ENCODE data around the gene DLG2. TPM values are rescaled to one million over a fixed set of nuclear protein-coding genes. Genes with fewer than 3 reads are reported as not detected.

Gene DLG2
- total and polyA plus RNA-seq, 2 of the 4 experiments (the other 2 are of a cell fraction): 0.31 to 0.36 TPM

GRCh38 chr11:84628871-84629620, 998.1 kb downstream of the DLG2 start:
- no peak overlapping the region for H2AK5ac ChIP-seq (ENCODE audit: low read depth, low read length)
- H3K27me3 ChIP-seq (ENCODE audit: control insufficient read depth, insufficient read depth, low read length): no peaks in the 10 kb centered on the region
- dilution Hi-C loops (cut with HindIII; ENCODE audit: low sequenced_read_pairs, unreplicated experiment) (no loop called here), intact Hi-C loops (cut with micrococcal nuclease) (no loop called here), in situ Hi-C loops (cut with MboI; ENCODE audit: low sequenced_read_pairs) (no loop called here)
- no peak overlapping the region for H4K5ac ChIP-seq (ENCODE audit: low read depth, low read length)
- H3K14ac ChIP-seq (replicated peaks; ENCODE audit: low read depth, low read length): no peak overlapping the region
- H3K4me3 ChIP-seq (ENCODE audit: insufficient read depth, low read depth, low read length): no peak overlapping the region
- H3K23ac ChIP-seq (ENCODE audit: low read depth, low read length): no peak overlapping the region
- H2BK20ac ChIP-seq (ENCODE audit: low read depth, low read length): no peak overlapping the region
- no peaks in the 10 kb centered on the region for H4K20me1 ChIP-seq (ENCODE audit: insufficient read depth, low read length)
- no peak overlapping the region for H2BK15ac ChIP-seq (ENCODE audit: low read depth, low read length)
- no peak overlapping the region for H3K56ac ChIP-seq (ENCODE audit: extremely low read depth, insufficient read depth, low read length)
- no peak overlapping the region for H3K27ac ChIP-seq (ENCODE audit: insufficient read depth, low read length)
- WGBS, 2 experiments (ENCODE audit: extremely low coverage in 2 of 2, insufficient read length in 1 of 2): 0% methylated on average over 2 of the region's 4 CpGs; no CpG with 5 or more reads in 1 of the 2 experiments
- no peaks in the 10 kb centered on the region for H3K4me1 ChIP-seq (ENCODE audit: control insufficient read depth, insufficient read depth, low read length)
- TF ChIP-seq MXI1 (IDR thresholded peaks at IDR 0.05; ENCODE audit: borderline replicate concordance, low read depth, low read length) (no peak), CHD1 (IDR thresholded peaks at IDR 0.05; ENCODE audit: low read depth, low read length) (no peak), ELK1 (IDR thresholded peaks at IDR 0.05; ENCODE audit: borderline replicate concordance, low read depth, low read length) (no peak), MAZ (IDR thresholded peaks at IDR 0.05; ENCODE audit: borderline replicate concordance, low read depth, low read length) (no peak), USF2 (IDR thresholded peaks at IDR 0.05; ENCODE audit: low read depth, low read length) (no peak), RAD21 (IDR thresholded peaks at IDR 0.05; ENCODE audit: low read length) (no peak), MAFK (IDR thresholded peaks at IDR 0.05; ENCODE audit: low read depth, low read length) (no peak), CTCF (conservative IDR thresholded peaks at IDR 0.05; ENCODE audit: low read depth, low read length) (no peak), RFX5 (IDR thresholded peaks at IDR 0.05; ENCODE audit: low read depth, low read length) (no peak), POLR2A (IDR thresholded peaks at IDR 0.05; ENCODE audit: low read depth, low read length) (no peak), NFE2L2 (IDR thresholded peaks at IDR 0.05; ENCODE audit: low read depth, low read length) (no peak), RCOR1 (IDR thresholded peaks at IDR 0.05; ENCODE audit: insufficient replicate concordance, low read length) (no peak), SMC3 (IDR thresholded peaks at IDR 0.05; ENCODE audit: low read depth, low read length) (no peak), BHLHE40 (IDR thresholded peaks at IDR 0.05; ENCODE audit: low read depth, low read length) (no peak), CEBPB (IDR thresholded peaks at IDR 0.05; ENCODE audit: low read depth, low read length) (no peak)
- no peak overlapping the region for H3K4ac ChIP-seq (ENCODE audit: low read depth, low read length)
- POLR2A ChIA-PET (ENCODE audit: unreplicated experiment): no interaction called here
- no peak overlapping the region for H2AFZ ChIP-seq (replicated peaks; ENCODE audit: low read length, poor library complexity)
- DNase-seq: no peak
- H2BK120ac ChIP-seq (ENCODE audit: low read depth, low read length): no peak overlapping the region
- H3K9ac ChIP-seq (ENCODE audit: low read depth, low read length): no peak overlapping the region
- no peaks in the 10 kb centered on the region for H3K36me3 ChIP-seq (ENCODE audit: control insufficient read depth, insufficient read depth, low read length)
- H4K8ac ChIP-seq (ENCODE audit: low read depth in 2 of 2, low read length in 2 of 2): no peak overlapping the region
- no peak overlapping the region for H3K18ac ChIP-seq (ENCODE audit: low read depth, low read length)
- H3K4me2 ChIP-seq (ENCODE audit: low read depth, low read length): no peak overlapping the region
- no peak overlapping the region for H4K91ac ChIP-seq (ENCODE audit: insufficient read depth, low read depth, low read length)
- no TSS peak for BruUV-seq (replicated peaks)
- CTCF ChIA-PET: no interaction called here
- no peaks in the 10 kb centered on the region for H3K79me1 ChIP-seq (ENCODE audit: low read depth in 1 of 2, low read length in 2 of 2)
- ATAC-seq (ENCODE audit: low read depth): no peak
- H3K9me1 ChIP-seq (ENCODE audit: insufficient read depth, low read length): no peaks in the 10 kb centered on the region
- no peak overlapping the region for H2AK9ac ChIP-seq (replicated peaks; ENCODE audit: low read depth, low read length, poor library complexity)
- no peaks in the 10 kb centered on the region for H3K9me3 ChIP-seq (ENCODE audit: control insufficient read depth, insufficient read depth, low read length)
- no peak overlapping the region for H2BK5ac ChIP-seq (ENCODE audit: low read depth, low read length, poor library complexity, severe bottlenecking)

All from IMR-90 (cell line).